GM10266 (cell line): ENCODE results near the gene CACNA1I.
A peak's percentile ranks its signal among the peaks of the same experiment; 100 is the strongest.

ENCODE experiments used
- DNase-seq: peaks from one replicate; pipeline ENCODE4 v3.0.0; 2012; ENCODE audit errors: extremely low spot score
- CTCF ChIP-seq: IDR thresholded peaks from 2 replicates; pipeline ENCODE4 v1.5.1; 2012; ENCODE audit warnings: mild to moderate bottlenecking, low read depth; ENCODE audit not compliant: control insufficient read depth, insufficient read depth; ENCODE audit errors: missing control alignments

Gene CACNA1I

GRCh38 chr22:39526736-39527171, 43.8 kb upstream of the CACNA1I start:
- no peak for TF ChIP-seq CTCF

GRCh38 chr22:39527481-39527961, 43.0 kb upstream of the CACNA1I start:
- DNase-seq: no peak
- no peak for TF ChIP-seq CTCF

More at GRCh38 chr22:39526736-39527171, 43.8 kb upstream of the CACNA1I start:
- no peak for DNase-seq

- no peak for DNase-seq
- no peak for TF ChIP-seq CTCF
These were observed 42.4 kb upstream of the CACNA1I start for GRCh38 chr22:39528080-39528661.

GRCh38 chr22:39528681-39529486, 41.7 kb upstream of the CACNA1I start:
- DNase-seq: peak; percentile 84
- TF ChIP-seq CTCF: peak; percentile 99

GRCh38 chr22:39529487-39529851, 41.1 kb upstream of the CACNA1I start:
- no peak for TF ChIP-seq CTCF
- no peak for DNase-seq

- DNase-seq: no peak
- TF ChIP-seq CTCF: no peak
These were observed 40.4 kb upstream of the CACNA1I start for GRCh38 chr22:39530116-39530515.
